Osteocyte (in vitro differentiated cells): Measurements from ENCODE around the gene ENTREP1. TPM values are rescaled to one million over a fixed set of nuclear protein-coding genes. Genes with fewer than 3 reads are reported as not detected.

Experiments used
- total RNA-seq: library from RNA; stranded (reverse); gene quantifications from 2 replicates; pipeline ENCODE4 v1.2.1, GENCODE V29; 2021

The ENTREP1 gene
- total RNA-seq, 1 donor from 2014 or later = 0.24 TPM

Other genes starting within 250 kb of the ENTREP1 start
- 42.7 and 47.9 TPM in 2 replicates for gene TJP2, start 150.9 kb upstream of the ENTREP1 start, total RNA-seq